Suprapubic skin (tissue), 4 donors: ENCODE data around the gene ERCC6L. TPM values are rescaled to one million over a fixed set of nuclear protein-coding genes. Genes with fewer than 3 reads are reported as not detected.

Experiments used
- DNase-seq, 2 donors: peaks; one replicate each; pipeline ENCODE4 v3.0.0-alpha.2; 2019; ENCODE audit warnings: low spot score in 2 of 2
- H3K27ac ChIP-seq: fragments of 200-600 bp; sonication (generic); one replicate; pipeline ENCODE4 v1.5.1; 2019
- H3K27me3 ChIP-seq: fragments of 200-600 bp; sonication (generic); one replicate; pipeline ENCODE4 v1.5.1; 2019
- H3K36me3 ChIP-seq: fragments of 200-600 bp; sonication (generic); one replicate; pipeline ENCODE4 v1.5.1; 2019
- H3K4me1 ChIP-seq: fragments of 200-600 bp; sonication (generic); one replicate; pipeline ENCODE4 v1.5.1; 2019
- H3K4me3 ChIP-seq: fragments of 200-600 bp; sonication (generic); one replicate; pipeline ENCODE4 v1.5.1; 2019; ENCODE audit warnings: mild to moderate bottlenecking
- H3K9me3 ChIP-seq: fragments of 200-600 bp; sonication (generic); one replicate; pipeline ENCODE4 v1.5.1; 2019
- EP300 ChIP-seq: sonication (generic); formaldehyde crosslinking; IDR thresholded peaks from one replicate; pipeline ENCODE4 v1.6.1; 2017; ENCODE audit warnings: antibody characterized with exemption
- POLR2A ChIP-seq, 2 donors: fragments of 450-650 bp; IDR thresholded peaks; one replicate each; pipeline ENCODE4 v1.6.1; 2017; ENCODE audit warnings: antibody characterized with exemption in 2 of 2, mild to moderate bottlenecking in 2 of 2, moderate library complexity in 2 of 2
- POLR2AphosphoS5 ChIP-seq, 3 donors: sonication (generic); formaldehyde crosslinking; IDR thresholded peaks; one replicate each; pipeline ENCODE4 v1.6.1; 2017; ENCODE audit warnings: antibody characterized with exemption in 3 of 3
- WGBS: methylation state at CpG from one replicate; pipeline ENCODE4 v1.1.5; 2018; 5-methylcytosine and 5-hydroxymethylcytosine counted together
- total RNA-seq, 4 donors: library from RNA; depleted of rRNA; stranded (reverse); fragments of >200 nt; gene quantifications; one replicate each; pipeline ENCODE4 v1.1.0, GENCODE V29; 2016
- TF ChIP-seq, protein P1 (sequence below), 2 donors: fragments of 200-600 bp in 1 of 2; fragments of 450-650 bp in 1 of 2; sonication (generic) in 1 of 2; IDR thresholded peaks; one replicate each; pipeline ENCODE4 v1.5.1; 2016 to 2019; ENCODE audit warnings: antibody characterized with exemption in 2 of 2, mild to moderate bottlenecking in 1 of 2, moderate library complexity in 1 of 2

The ERCC6L gene
- total RNA-seq, 4 donors from 2014 or later, result 0.30 to 0.68 (median 0.41) TPM

GRCh38 chrX:72253686-72254085 is 14.9 kb upstream of the ERCC6L start:
- Histone ChIP-seq H3K36me3 (no peaks in the 10 kb centered on the region), H3K27me3 (no peaks in the 10 kb centered on the region), H3K27ac (no peak overlapping the region), H3K4me3 (no peak overlapping the region), H3K9me3 (no peaks in the 10 kb centered on the region), H3K4me1 (no peaks in the 10 kb centered on the region)
- TF ChIP-seq POLR2AphosphoS5 (IDR thresholded peaks at IDR 0.05) (no peak), POLR2A (IDR thresholded peaks at IDR 0.05) (no peak), EP300 (no peak)
- TF ChIP-seq, protein P1, sequence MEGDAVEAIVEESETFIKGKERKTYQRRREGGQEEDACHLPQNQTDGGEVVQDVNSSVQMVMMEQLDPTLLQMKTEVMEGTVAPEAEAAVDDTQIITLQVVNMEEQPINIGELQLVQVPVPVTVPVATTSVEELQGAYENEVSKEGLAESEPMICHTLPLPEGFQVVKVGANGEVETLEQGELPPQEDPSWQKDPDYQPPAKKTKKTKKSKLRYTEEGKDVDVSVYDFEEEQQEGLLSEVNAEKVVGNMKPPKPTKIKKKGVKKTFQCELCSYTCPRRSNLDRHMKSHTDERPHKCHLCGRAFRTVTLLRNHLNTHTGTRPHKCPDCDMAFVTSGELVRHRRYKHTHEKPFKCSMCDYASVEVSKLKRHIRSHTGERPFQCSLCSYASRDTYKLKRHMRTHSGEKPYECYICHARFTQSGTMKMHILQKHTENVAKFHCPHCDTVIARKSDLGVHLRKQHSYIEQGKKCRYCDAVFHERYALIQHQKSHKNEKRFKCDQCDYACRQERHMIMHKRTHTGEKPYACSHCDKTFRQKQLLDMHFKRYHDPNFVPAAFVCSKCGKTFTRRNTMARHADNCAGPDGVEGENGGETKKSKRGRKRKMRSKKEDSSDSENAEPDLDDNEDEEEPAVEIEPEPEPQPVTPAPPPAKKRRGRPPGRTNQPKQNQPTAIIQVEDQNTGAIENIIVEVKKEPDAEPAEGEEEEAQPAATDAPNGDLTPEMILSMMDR (IDR thresholded peaks at IDR 0.05), result no peak
- no peak for DNase-seq

GRCh38 chrX:72247206-72247942 is 8.5 kb upstream of the ERCC6L start:
- no peak overlapping the region for H3K27ac ChIP-seq
- H3K36me3 ChIP-seq, result no peaks in the 10 kb centered on the region
- no peaks in the 10 kb centered on the region for H3K9me3 ChIP-seq
- TF ChIP-seq, protein P1 (IDR thresholded peaks at IDR 0.05), result no peak
- TF ChIP-seq POLR2A (IDR thresholded peaks at IDR 0.05) (no peak), POLR2AphosphoS5 (IDR thresholded peaks at IDR 0.05) (no peak), EP300 (no peak)
- WGBS, result 75% methylated on average over 2 of the region's 2 CpGs
- H3K27me3 ChIP-seq, result no peaks in the 10 kb centered on the region
- H3K4me1 ChIP-seq, result no peaks in the 10 kb centered on the region
- H3K4me3 ChIP-seq, result no peak overlapping the region
- DNase-seq, result no peak

DNA sequence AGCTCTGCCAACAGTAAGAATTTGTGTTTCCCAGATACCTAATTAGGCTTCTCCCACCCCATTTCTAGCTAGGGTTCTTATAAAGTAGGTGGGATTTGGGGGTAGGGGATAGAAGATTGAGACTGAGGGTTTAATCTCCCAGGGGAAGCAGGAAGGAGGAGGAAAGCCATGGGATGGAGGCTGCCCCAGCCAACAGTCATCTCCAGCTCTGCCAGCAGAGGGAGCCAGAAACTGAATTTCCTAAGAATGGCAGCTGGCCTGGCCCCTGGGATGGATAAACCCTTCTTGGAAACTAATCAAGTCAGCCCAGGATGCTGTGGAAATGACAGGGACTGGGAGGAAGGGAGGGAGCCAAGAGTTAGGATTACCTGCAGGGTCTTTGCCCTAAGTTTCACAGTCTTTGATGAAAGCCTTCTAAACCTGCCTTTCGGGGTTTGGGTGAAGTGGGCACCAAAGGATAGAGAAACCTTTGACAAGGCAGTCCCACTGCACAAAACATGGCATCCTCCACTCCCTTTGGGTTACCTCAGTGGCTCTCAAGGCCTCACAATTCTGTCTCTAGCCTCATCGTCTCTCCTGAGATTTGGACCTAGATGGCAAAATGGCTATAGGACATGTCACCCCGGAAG is 6.7 kb upstream of the ERCC6L start:
- DNase-seq, result no peak
- Histone ChIP-seq H3K4me3 (no peak overlapping the region), H3K9me3 (no peaks in the 10 kb centered on the region), H3K27ac (no peak overlapping the region), H3K4me1 (no peaks in the 10 kb centered on the region), H3K36me3 (no peaks in the 10 kb centered on the region), H3K27me3 (no peaks in the 10 kb centered on the region)
- WGBS, result 95% methylated on average over 3 of the region's 3 CpGs
- TF ChIP-seq POLR2A (IDR thresholded peaks at IDR 0.05), result no peak
- TF ChIP-seq, protein P1 (IDR thresholded peaks at IDR 0.05), result peak; percentile 35 to 43

GRCh38 chrX:72243472-72243871 is 4.6 kb upstream of the ERCC6L start:
- Histone ChIP-seq H3K36me3 (no peaks in the 10 kb centered on the region), H3K9me3 (no peaks in the 10 kb centered on the region), H3K27me3 (no peaks in the 10 kb centered on the region), H3K4me1 (peaks cover 3% of the 10 kb centered on the region), H3K4me3 (no peak overlapping the region), H3K27ac (no peak overlapping the region)
- TF ChIP-seq EP300 (no peak), POLR2AphosphoS5 (IDR thresholded peaks at IDR 0.05) (no peak), POLR2A (IDR thresholded peaks at IDR 0.05) (no peak)
- TF ChIP-seq, protein P1 (IDR thresholded peaks at IDR 0.05), result no peak
- DNase-seq, result no peak
- WGBS, result 30% methylated on average over 3 of the region's 3 CpGs

GRCh38 chrX:72240976-72241375 is 2.1 kb upstream of the ERCC6L start:
- no peak overlapping the region for H3K27ac ChIP-seq
- WGBS, result 87% methylated on average over 4 of the region's 4 CpGs
- no peaks in the 10 kb centered on the region for H3K36me3 ChIP-seq
- no peaks in the 10 kb centered on the region for H3K9me3 ChIP-seq
- TF ChIP-seq, protein P1 (IDR thresholded peaks at IDR 0.05), result no peak
- TF ChIP-seq POLR2A (IDR thresholded peaks at IDR 0.05) (no peak), EP300 (no peak), POLR2AphosphoS5 (IDR thresholded peaks at IDR 0.05) (no peak)
- H3K4me3 ChIP-seq, result no peak overlapping the region
- no peaks in the 10 kb centered on the region for H3K27me3 ChIP-seq
- H3K4me1 ChIP-seq, result peaks cover 4% of the 10 kb centered on the region
- DNase-seq, result no peak
